Loucy (cell line): Measurements from ENCODE around the gene SMIM44.

Experiments
- H2AFZ ChIP-seq: fragments of 200-600 bp; sonication (generic); 2 replicates; pipeline ENCODE4 v1.6.0; 2016; ENCODE audit warnings: antibody characterized with exemption, mild to moderate bottlenecking, low read length, moderate library complexity
- H3F3A ChIP-seq: fragments of 200-600 bp; 2 replicates; pipeline ENCODE4 v1.6.0; 2016; ENCODE audit warnings: antibody characterized with exemption, low read depth, mild to moderate bottlenecking
- H3K27me3 ChIP-seq: fragments of 200-600 bp; sonication (generic); 2 replicates; pipeline ENCODE4 v1.6.1; 2014; ENCODE audit warnings: low read length, mild to moderate bottlenecking; ENCODE audit not compliant: insufficient read depth, poor library complexity, severe bottlenecking
- H3K36me3 ChIP-seq: fragments of 200-600 bp; sonication (generic); 2 replicates; pipeline ENCODE4 v1.6.1; 2016; ENCODE audit warnings: low read length; ENCODE audit not compliant: insufficient read depth
- H3K4me1 ChIP-seq: fragments of 200-600 bp; sonication (generic); 2 replicates; pipeline ENCODE4 v1.5.1; 2014; ENCODE audit warnings: low read length, mild to moderate bottlenecking; ENCODE audit not compliant: insufficient read depth, poor library complexity, severe bottlenecking
- H3K4me2 ChIP-seq: fragments of 200-600 bp; sonication (generic); 2 replicates; pipeline ENCODE4 v1.6.0; 2014; ENCODE audit warnings: antibody characterized with exemption, low read length, low read depth, mild to moderate bottlenecking; ENCODE audit not compliant: poor library complexity, severe bottlenecking
- H3K4me3 ChIP-seq: fragments of 200-600 bp; sonication (generic); 2 replicates; pipeline ENCODE4 v1.5.1; 2014; ENCODE audit warnings: low read length, mild to moderate bottlenecking, mixed read lengths; ENCODE audit not compliant: poor library complexity, severe bottlenecking
- H3K79me2 ChIP-seq: fragments of 200-600 bp; sonication (generic); 2 replicates; pipeline ENCODE4 v1.6.1; 2014; ENCODE audit warnings: low read length; ENCODE audit not compliant: insufficient read depth
- H3K9ac ChIP-seq: fragments of 200-600 bp; sonication (generic); 2 replicates; pipeline ENCODE4 v1.6.0; 2014; ENCODE audit warnings: mild to moderate bottlenecking, low read depth, low read length, moderate library complexity; ENCODE audit not compliant: poor library complexity, severe bottlenecking
- H3K9me2 ChIP-seq: fragments of 200-600 bp; sonication (generic); replicated peaks from 2 replicates; pipeline ENCODE4 v1.6.1; 2016; ENCODE audit warnings: low read depth, low read length, mixed read lengths
- H3K9me3 ChIP-seq: fragments of 200-600 bp; sonication (generic); 2 replicates; pipeline ENCODE4 v1.6.1; 2014; ENCODE audit warnings: mild to moderate bottlenecking, antibody characterized with exemption, low read length, low read depth; ENCODE audit not compliant: insufficient read depth
- H4K20me1 ChIP-seq: fragments of 200-600 bp; sonication (generic); 2 replicates; pipeline ENCODE4 v1.6.0; 2014; ENCODE audit warnings: antibody characterized with exemption, low read length, mild to moderate bottlenecking; ENCODE audit not compliant: insufficient read depth, poor library complexity, severe bottlenecking
- CTCF ChIP-seq: fragments of 200-600 bp; sonication (generic); conservative IDR thresholded peaks from 2 replicates; pipeline ENCODE4 v1.5.1; 2014; ENCODE audit warnings: mild to moderate bottlenecking, antibody characterized with exemption, low read length
- EZH2phosphoT487 ChIP-seq: fragments of 200-600 bp; IDR thresholded peaks from 2 replicates; pipeline ENCODE4 v1.6.1; 2018; ENCODE audit warnings: antibody characterized with exemption, mild to moderate bottlenecking, moderate library complexity, borderline replicate concordance

The SMIM44 gene

GRCh38 chr19:3528080-3528479, 44.8 kb upstream of the SMIM44 start:
- H3K4me3 ChIP-seq: no peak overlapping the region
- H3K27me3 ChIP-seq: no peaks in the 10 kb centered on the region
- no peaks in the 10 kb centered on the region for H3K9me3 ChIP-seq
- H3K36me3 ChIP-seq: peaks cover 70% of the 10 kb centered on the region; the same call in 1 of the 2 replicates
- no peaks in the 10 kb centered on the region for H3K4me1 ChIP-seq
- H4K20me1 ChIP-seq: no peaks in the 10 kb centered on the region
- no peak for TF ChIP-seq CTCF
- no peak for TF ChIP-seq EZH2phosphoT487
- H2AFZ ChIP-seq: no peak overlapping the region
- no peak overlapping the region for H3K9ac ChIP-seq
- no peaks in the 10 kb centered on the region; the same call in 1 of the 2 replicates for H3K79me2 ChIP-seq
- H3K4me2 ChIP-seq: no peak overlapping the region
- no peaks in the 10 kb centered on the region for H3K9me2 ChIP-seq
- no peaks in the 10 kb centered on the region for H3F3A ChIP-seq

- Histone ChIP-seq H3K36me3 (peaks cover 70% of the 10 kb centered on the region; the same call in 1 of the 2 replicates), H3K4me3 (no peak overlapping the region), H3K4me2 (no peak overlapping the region), H2AFZ (no peak overlapping the region), H3F3A (no peaks in the 10 kb centered on the region), H4K20me1 (peaks cover under 1% of the 10 kb centered on the region), H3K9ac (no peak overlapping the region), H3K9me3 (no peaks in the 10 kb centered on the region), H3K27me3 (no peaks in the 10 kb centered on the region), H3K79me2 (peaks cover 3% of the 10 kb centered on the region), H3K9me2 (no peaks in the 10 kb centered on the region), H3K4me1 (no peaks in the 10 kb centered on the region)
- TF ChIP-seq CTCF (no peak), EZH2phosphoT487 (no peak)
Observed at GRCh38 chr19:3527238-3527910, 44.1 kb upstream of the SMIM44 start.

GRCh38 chr19:3526507-3527237, 43.4 kb upstream of the SMIM44 start:
- Histone ChIP-seq H3F3A (no peaks in the 10 kb centered on the region), H3K36me3 (peaks cover 70% of the 10 kb centered on the region; the same call in 1 of the 2 replicates), H3K4me2 (no peak overlapping the region), H3K4me1 (no peaks in the 10 kb centered on the region), H2AFZ (no peak overlapping the region), H3K9ac (no peak overlapping the region), H3K4me3 (no peak overlapping the region), H4K20me1 (peaks cover 5% of the 10 kb centered on the region), H3K27me3 (no peaks in the 10 kb centered on the region), H3K9me2 (no peaks in the 10 kb centered on the region), H3K79me2 (peaks cover 10% of the 10 kb centered on the region), H3K9me3 (no peaks in the 10 kb centered on the region)
- TF ChIP-seq EZH2phosphoT487: no peak
- peak; percentile 41; the same call in 1 of the 2 replicates for TF ChIP-seq CTCF
